Mesendoderm (in vitro differentiated cells): ENCODE data around the gene GSTM2.
"Not testable (repeated sequence)": the region's sequence is repeated elsewhere in the genome, so short reads cannot be mapped to it uniquely, and the experiment has no call there.

Experiments used
- DNase-seq: peaks from one replicate; pipeline ENCODE4 v3.0.0; 2013
- H2AK5ac ChIP-seq: 2 replicates; pipeline ENCODE4 v1.6.1; 2013; ENCODE audit warnings: low read length, inconsistent platforms
- H2BK120ac ChIP-seq: 2 replicates; pipeline ENCODE4 v1.6.1; 2013; ENCODE audit warnings: low read depth, mild to moderate bottlenecking, low read length, moderate library complexity, mixed read lengths
- H2BK15ac ChIP-seq: replicated peaks from 2 replicates; pipeline ENCODE4 v1.6.1; 2013; ENCODE audit warnings: low read depth, mild to moderate bottlenecking, moderate library complexity
- H2BK5ac ChIP-seq: 2 replicates; pipeline ENCODE4 v1.6.1; 2013; ENCODE audit warnings: low read length, inconsistent platforms
- H3K18ac ChIP-seq: 2 replicates; pipeline ENCODE4 v1.6.1; 2013; ENCODE audit warnings: mild to moderate bottlenecking, low read length, mixed read lengths
- H3K23ac ChIP-seq: one replicate; pipeline ENCODE4 v1.6.1; 2013; ENCODE audit warnings: low read length
- H3K27ac ChIP-seq: 2 replicates; pipeline ENCODE4 v1.5.1; 2013; ENCODE audit warnings: low read depth, mild to moderate bottlenecking, inconsistent platforms, low read length, moderate library complexity
- H3K27me3 ChIP-seq: 2 replicates; pipeline ENCODE4 v1.6.1; 2013; ENCODE audit warnings: low read length, control low read depth, mild to moderate bottlenecking, inconsistent platforms; ENCODE audit not compliant: insufficient read depth, poor library complexity
- H3K36me3 ChIP-seq: 2 replicates; pipeline ENCODE4 v1.6.1; 2013; ENCODE audit warnings: low read length, inconsistent platforms; ENCODE audit not compliant: control insufficient read depth, insufficient read depth
- H3K4ac ChIP-seq: one replicate; pipeline ENCODE4 v1.6.1; 2013; ENCODE audit warnings: low read depth, mild to moderate bottlenecking, low read length, moderate library complexity
- H3K4me1 ChIP-seq: 2 replicates; pipeline ENCODE4 v1.6.1; 2013; ENCODE audit warnings: low read depth, low read length, inconsistent platforms; ENCODE audit not compliant: control insufficient read depth
- H3K4me2 ChIP-seq: 2 replicates; pipeline ENCODE4 v1.6.1; 2013; ENCODE audit warnings: low read length
- H3K4me3 ChIP-seq: 2 replicates; pipeline ENCODE4 v1.5.1; 2013; ENCODE audit warnings: mild to moderate bottlenecking, low read length
- H3K56ac ChIP-seq: one replicate; pipeline ENCODE4 v1.6.1; 2013; ENCODE audit warnings: low read length
- H3K79me1 ChIP-seq: 2 replicates; pipeline ENCODE4 v1.6.1; 2013; ENCODE audit warnings: low read length, inconsistent platforms
- H3K79me2 ChIP-seq: 2 replicates; pipeline ENCODE4 v1.6.1; 2013; ENCODE audit warnings: mild to moderate bottlenecking, low read length; ENCODE audit not compliant: control insufficient read depth, insufficient read depth
- H3K9ac ChIP-seq: 2 replicates; pipeline ENCODE4 v1.6.1; 2013; ENCODE audit warnings: low read length, inconsistent platforms
- H4K5ac ChIP-seq: one replicate; pipeline ENCODE4 v1.6.1; 2013; ENCODE audit warnings: low read length
- H4K8ac ChIP-seq: one replicate; pipeline ENCODE4 v1.6.1; 2013; ENCODE audit warnings: low read depth, mild to moderate bottlenecking, control low read depth, low read length, moderate library complexity
- WGBS: extraction: QIAGEN DNeasy Blood & Tissue Kit; methylation state at CpG from one replicate; pipeline ENCODE4 v1.1.7; 2013; ENCODE audit warnings: low lambda C conversion rate, missing lambda C conversion rate; ENCODE audit not compliant: insufficient coverage; ENCODE audit errors: extremely low coverage; 5-methylcytosine and 5-hydroxymethylcytosine counted together

Gene GSTM2

DNA sequence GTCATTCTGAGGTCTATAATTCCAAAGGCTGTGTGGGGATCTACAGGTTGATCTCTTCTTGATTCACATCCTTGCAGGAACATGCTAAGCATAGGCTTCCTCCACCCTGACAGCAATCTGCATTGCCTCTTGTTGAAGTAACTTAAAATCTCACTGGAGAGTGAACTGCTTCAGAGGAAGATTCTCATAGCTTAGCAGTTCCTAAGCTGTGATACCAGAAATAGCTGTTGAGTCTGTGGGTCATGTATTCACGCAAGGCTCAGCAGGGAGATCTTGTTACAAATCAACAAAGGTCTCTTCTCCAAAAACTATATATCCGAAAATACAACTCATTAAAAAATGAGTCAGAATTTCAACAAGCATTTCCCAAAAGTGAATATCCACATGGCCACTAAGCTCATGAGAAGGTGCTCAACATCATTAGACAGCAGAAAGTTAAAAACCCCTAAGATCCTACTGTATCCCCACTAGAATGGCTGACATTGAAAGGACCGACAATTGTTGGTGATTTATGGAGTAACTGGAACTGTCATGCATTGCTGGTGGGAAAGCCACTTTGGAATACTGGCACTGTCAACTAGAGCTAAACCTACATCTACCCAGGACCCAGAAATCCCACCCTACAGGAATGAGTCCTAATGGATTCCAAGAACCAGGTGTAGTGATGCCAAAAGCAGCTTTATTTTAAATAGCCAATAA is 9.0 kb downstream of the GSTM2 start:
- not testable (repeated sequence) for H3K79me1 ChIP-seq, DNase-seq, H3K4me2 ChIP-seq, H3K9ac ChIP-seq, H2AK5ac ChIP-seq, H3K79me2 ChIP-seq, H3K27ac ChIP-seq, H3K18ac ChIP-seq, H4K8ac ChIP-seq, H3K23ac ChIP-seq, H4K5ac ChIP-seq, H2BK5ac ChIP-seq, H3K36me3 ChIP-seq, H2BK15ac ChIP-seq, H2BK120ac ChIP-seq, H3K27me3 ChIP-seq, H3K4me1 ChIP-seq, H3K56ac ChIP-seq, H3K4me3 ChIP-seq, H3K4ac ChIP-seq
- WGBS, result no CpG with 5 or more reads among the region's 3 CpGs

DNA sequence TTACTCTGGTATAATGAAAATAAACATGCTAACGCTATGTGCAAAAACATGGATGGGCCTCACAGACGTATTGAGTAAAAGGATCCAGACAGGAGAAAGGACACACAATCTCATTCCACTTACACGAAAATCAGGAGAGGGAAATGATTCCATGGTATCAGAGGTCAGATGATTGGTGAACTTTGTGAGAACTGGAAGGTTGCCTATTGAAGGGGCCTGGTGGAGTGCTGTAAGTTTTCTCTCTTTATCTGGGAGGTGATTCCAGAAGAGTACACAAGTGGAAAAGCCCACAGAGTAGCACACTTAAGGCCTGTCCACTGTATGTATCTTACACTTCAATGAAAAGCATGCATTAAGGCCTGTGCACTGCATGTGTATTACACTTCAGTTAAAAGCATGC is 9.6 kb downstream of the GSTM2 start:
- no peak overlapping the region for H3K9ac ChIP-seq
- WGBS, result no CpG with 5 or more reads among the region's 3 CpGs
- no peak overlapping the region for H4K5ac ChIP-seq
- H3K4ac ChIP-seq, result no peak overlapping the region
- H2BK120ac ChIP-seq, result no peak overlapping the region
- H3K79me2 ChIP-seq, result no peaks in the 10 kb centered on the region
- H2BK5ac ChIP-seq, result no peak overlapping the region
- no peak overlapping the region for H3K4me2 ChIP-seq
- H3K4me3 ChIP-seq, result no peak overlapping the region
- no peak overlapping the region for H4K8ac ChIP-seq
- no peaks in the 10 kb centered on the region for H3K4me1 ChIP-seq
- H2AK5ac ChIP-seq, result no peak overlapping the region
- no peak overlapping the region for H3K23ac ChIP-seq
- H3K18ac ChIP-seq, result no peak overlapping the region
- no peak overlapping the region for H3K27ac ChIP-seq
- no peak overlapping the region for H2BK15ac ChIP-seq
- no peaks in the 10 kb centered on the region for H3K79me1 ChIP-seq
- H3K27me3 ChIP-seq, result no peaks in the 10 kb centered on the region
- H3K56ac ChIP-seq, result no peak overlapping the region
- H3K36me3 ChIP-seq, result no peaks in the 10 kb centered on the region
- DNase-seq, result no peak

DNA sequence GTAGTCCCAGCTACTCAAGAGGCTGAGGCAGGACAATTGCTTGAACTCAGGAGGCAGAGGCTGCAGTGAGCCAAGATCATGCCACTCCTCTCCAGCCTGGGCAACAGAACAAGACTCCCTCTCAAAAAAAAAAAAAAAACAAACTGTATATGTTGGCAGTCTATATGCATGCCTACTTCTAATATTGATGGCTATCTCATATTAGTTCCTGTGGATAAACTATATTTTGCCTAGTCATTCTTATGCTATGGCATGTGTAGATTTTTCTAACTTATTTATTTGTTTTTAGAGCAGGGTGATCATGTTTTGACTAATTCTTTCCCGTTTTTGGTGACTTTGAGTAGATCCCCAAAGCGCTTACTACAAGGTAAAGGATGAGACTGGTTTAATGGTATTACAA is 10.8 kb downstream of the GSTM2 start:
- not testable (repeated sequence) for H2AK5ac ChIP-seq, H3K23ac ChIP-seq, H3K4me1 ChIP-seq, H2BK120ac ChIP-seq, H3K4me3 ChIP-seq, H2BK15ac ChIP-seq, H4K5ac ChIP-seq, H3K79me2 ChIP-seq, H3K9ac ChIP-seq, H3K18ac ChIP-seq, DNase-seq, H3K79me1 ChIP-seq, H4K8ac ChIP-seq, H3K56ac ChIP-seq, H3K27me3 ChIP-seq, H3K4me2 ChIP-seq, H3K27ac ChIP-seq, H2BK5ac ChIP-seq, H3K4ac ChIP-seq, H3K36me3 ChIP-seq
- WGBS, result no CpG with 5 or more reads among the region's 2 CpGs

DNA sequence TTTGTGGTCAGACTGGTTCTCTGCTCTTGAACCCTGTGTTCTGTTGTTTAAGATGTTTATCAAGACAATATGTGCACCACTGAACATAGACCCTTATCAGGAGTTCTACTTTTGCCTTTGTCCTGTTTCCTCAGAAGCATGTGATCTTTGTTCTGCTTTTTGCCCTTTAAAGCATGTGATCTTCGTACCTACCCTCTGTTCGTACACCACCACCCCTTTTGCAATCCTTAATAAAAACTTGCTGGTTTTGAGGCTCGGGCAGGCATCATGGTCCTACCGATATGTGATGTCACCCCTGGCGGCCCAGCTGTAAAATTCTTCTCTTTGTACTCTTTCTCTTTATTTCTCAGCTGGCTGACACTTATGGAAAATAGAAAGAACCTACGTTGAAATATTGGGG is 16.9 kb downstream of the GSTM2 start:
- not testable (repeated sequence) for H3K4me3 ChIP-seq, H2BK5ac ChIP-seq, H3K4me1 ChIP-seq, H2AK5ac ChIP-seq, H3K79me1 ChIP-seq, H3K79me2 ChIP-seq, H2BK120ac ChIP-seq, H4K8ac ChIP-seq, H3K56ac ChIP-seq, H3K4ac ChIP-seq, H3K18ac ChIP-seq, H3K27ac ChIP-seq, H3K27me3 ChIP-seq, H2BK15ac ChIP-seq, DNase-seq, H3K36me3 ChIP-seq, H4K5ac ChIP-seq, H3K4me2 ChIP-seq, H3K23ac ChIP-seq, H3K9ac ChIP-seq
- WGBS, result no CpG with 5 or more reads among the region's 6 CpGs

DNA sequence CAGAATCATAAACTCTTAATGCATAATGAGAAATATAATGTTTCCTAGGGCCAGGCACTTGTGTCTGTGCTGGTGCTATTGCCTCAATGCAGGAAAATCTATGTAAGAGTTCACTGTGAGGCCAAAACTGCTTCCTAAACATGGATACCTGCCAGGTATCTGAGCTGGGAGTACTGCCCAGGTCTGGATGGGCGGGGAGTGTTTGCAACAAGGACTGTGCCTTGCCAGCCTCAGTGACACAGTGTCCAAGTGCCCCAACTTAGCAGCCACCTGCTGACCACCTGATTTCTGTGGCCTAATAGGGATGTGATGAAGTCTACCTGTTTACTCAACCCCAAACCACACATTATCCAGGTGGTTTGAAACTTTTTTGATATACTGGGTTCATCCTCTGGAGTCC is 17.5 kb downstream of the GSTM2 start:
- WGBS, result no CpG with 5 or more reads among the region's 1 CpG
- H3K9ac ChIP-seq, H3K23ac ChIP-seq, H3K79me2 ChIP-seq, H3K27me3 ChIP-seq, H2AK5ac ChIP-seq, H3K4ac ChIP-seq, H3K27ac ChIP-seq, H3K4me1 ChIP-seq, H2BK5ac ChIP-seq, H3K18ac ChIP-seq, H3K56ac ChIP-seq, H3K36me3 ChIP-seq, H4K8ac ChIP-seq, H3K4me3 ChIP-seq, H3K4me2 ChIP-seq, H2BK120ac ChIP-seq, H2BK15ac ChIP-seq, DNase-seq, H4K5ac ChIP-seq, H3K79me1 ChIP-seq: not testable (repeated sequence)

DNA sequence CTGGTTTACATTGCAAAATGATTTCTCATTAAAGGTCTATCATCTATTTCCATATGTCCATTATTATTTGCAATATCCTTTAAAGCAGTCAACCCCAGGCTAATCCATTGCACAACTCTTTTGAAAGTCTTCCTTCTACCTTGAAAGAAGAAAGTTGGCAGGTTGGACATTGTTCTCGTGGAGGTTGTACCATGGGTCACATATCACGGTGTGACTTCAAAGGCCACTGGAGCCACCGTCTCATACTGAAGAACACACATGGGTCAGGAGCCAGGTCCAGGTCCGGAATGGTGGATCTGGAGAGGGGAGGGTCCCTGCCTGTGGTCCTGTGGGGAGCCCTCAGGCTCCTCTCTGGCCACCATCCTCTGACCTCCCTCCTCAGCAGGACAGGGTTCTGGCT is 18.0 kb downstream of the GSTM2 start:
- H3K36me3 ChIP-seq, DNase-seq, H2AK5ac ChIP-seq, H3K4ac ChIP-seq, H3K79me2 ChIP-seq, H4K8ac ChIP-seq, H3K4me1 ChIP-seq, H3K27me3 ChIP-seq, H2BK120ac ChIP-seq, H3K18ac ChIP-seq, H3K56ac ChIP-seq, H4K5ac ChIP-seq, H2BK5ac ChIP-seq, H3K4me2 ChIP-seq, H3K9ac ChIP-seq, H2BK15ac ChIP-seq, H3K27ac ChIP-seq, H3K79me1 ChIP-seq, H3K4me3 ChIP-seq, H3K23ac ChIP-seq: not testable (repeated sequence)
- no CpG with 5 or more reads among the region's 4 CpGs for WGBS
